Measurements from ENCODE around the gene EIF2AK2.

EIF2AK2 gene

GRCh38 chr2:37143974-37144373 is 12.8 kb downstream of the EIF2AK2 start:
- Histone ChIP-seq H3K27me3 (ENCODE audit: control insufficient read depth, insufficient read depth, low read length, poor library complexity, severe bottlenecking) (no peaks in the 10 kb centered on the region), H3K27ac (ENCODE audit: insufficient read depth, low read depth, low read length, poor library complexity, severe bottlenecking) (no peak overlapping the region), H3K9me3 (ENCODE audit: control insufficient read depth, low read length) (no peaks in the 10 kb centered on the region), H3K36me3 (ENCODE audit: control insufficient read depth, insufficient read depth, low read length) (peaks cover 14% of the 10 kb centered on the region), H3K4me1 (ENCODE audit: control insufficient read depth, insufficient read depth, low read length) (no peaks in the 10 kb centered on the region), H3K4me3 (ENCODE audit: insufficient read depth, low read depth, low read length) (no peak overlapping the region)
- 100% methylated on average over 1 of the region's 1 CpG for WGBS, 2 experiments

DNA sequence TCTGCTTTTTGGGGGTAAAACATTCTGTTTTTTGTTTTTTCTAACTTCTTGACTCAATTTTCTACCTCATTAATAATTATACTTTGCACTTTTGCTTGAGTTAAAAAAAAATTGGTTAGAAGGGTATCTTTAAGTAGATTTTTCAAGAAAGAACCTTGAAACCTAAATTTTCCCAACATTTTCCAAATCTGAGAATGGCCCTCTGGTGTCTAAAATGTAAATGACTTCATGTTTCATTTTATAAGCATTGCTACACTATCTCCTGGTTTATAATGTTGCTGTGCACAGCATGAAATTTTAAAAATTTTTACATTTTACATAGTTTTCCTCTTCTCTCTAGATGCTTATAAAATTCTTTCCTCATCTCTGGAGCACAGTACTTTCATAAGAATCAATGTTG is 14.2 kb downstream of the EIF2AK2 start:
- Histone ChIP-seq H3K36me3 (ENCODE audit: control insufficient read depth, insufficient read depth, low read length) (peaks cover 16% of the 10 kb centered on the region), H3K9me3 (ENCODE audit: control insufficient read depth, low read length) (no peaks in the 10 kb centered on the region), H3K27me3 (ENCODE audit: control insufficient read depth, insufficient read depth, low read length, poor library complexity, severe bottlenecking) (no peaks in the 10 kb centered on the region), H3K4me3 (ENCODE audit: insufficient read depth, low read depth, low read length) (no peak overlapping the region), H3K4me1 (ENCODE audit: control insufficient read depth, insufficient read depth, low read length) (no peaks in the 10 kb centered on the region), H3K27ac (ENCODE audit: insufficient read depth, low read depth, low read length, poor library complexity, severe bottlenecking) (no peak overlapping the region)

GRCh38 chr2:37132914-37133313 is 23.9 kb downstream of the EIF2AK2 start:
- H3K27ac ChIP-seq (ENCODE audit: insufficient read depth, low read depth, low read length, poor library complexity, severe bottlenecking) = no peak overlapping the region
- no peak overlapping the region for H3K4me3 ChIP-seq (ENCODE audit: insufficient read depth, low read depth, low read length)
- H3K27me3 ChIP-seq (ENCODE audit: control insufficient read depth, insufficient read depth, low read length, poor library complexity, severe bottlenecking) = no peaks in the 10 kb centered on the region
- WGBS, 2 experiments = 94 to 96% methylated on average over 6 of the region's 6 CpGs
- H3K9me3 ChIP-seq (ENCODE audit: control insufficient read depth, low read length) = no peaks in the 10 kb centered on the region
- no peaks in the 10 kb centered on the region for H3K4me1 ChIP-seq (ENCODE audit: control insufficient read depth, insufficient read depth, low read length)
- peaks cover 10% of the 10 kb centered on the region for H3K36me3 ChIP-seq (ENCODE audit: control insufficient read depth, insufficient read depth, low read length)

DNA sequence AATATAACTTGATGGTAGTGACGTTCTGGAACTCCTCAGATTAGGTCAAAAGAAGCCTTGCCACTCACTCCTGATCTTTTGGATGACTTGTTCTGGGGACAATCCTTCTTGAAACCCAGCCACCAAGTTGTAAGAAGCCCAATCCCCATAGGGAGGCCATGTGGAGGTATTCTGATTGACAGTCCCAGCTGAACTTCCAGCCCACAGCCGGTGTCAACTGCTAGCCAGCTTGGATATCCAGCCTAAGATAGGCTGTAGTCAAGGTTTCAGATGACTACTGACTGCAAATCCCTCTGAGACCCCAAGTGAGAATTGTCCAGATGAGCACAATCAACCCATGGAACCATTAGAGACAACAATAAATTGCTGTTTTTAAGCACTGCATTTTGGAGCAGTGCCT is 31.4 kb downstream of the EIF2AK2 start:
- Histone ChIP-seq H3K36me3 (ENCODE audit: control insufficient read depth, insufficient read depth, low read length) (peaks cover 5% of the 10 kb centered on the region), H3K27me3 (ENCODE audit: control insufficient read depth, insufficient read depth, low read length, poor library complexity, severe bottlenecking) (no peaks in the 10 kb centered on the region), H3K4me1 (ENCODE audit: control insufficient read depth, insufficient read depth, low read length) (no peaks in the 10 kb centered on the region), H3K27ac (ENCODE audit: insufficient read depth, low read depth, low read length, poor library complexity, severe bottlenecking) (no peak overlapping the region), H3K4me3 (ENCODE audit: insufficient read depth, low read depth, low read length) (no peak overlapping the region), H3K9me3 (ENCODE audit: control insufficient read depth, low read length) (no peaks in the 10 kb centered on the region)
- WGBS, 2 experiments = 87 to 96% methylated on average over 2 of the region's 2 CpGs

GRCh38 chr2:37119157-37119556 is 37.6 kb downstream of the EIF2AK2 start:
- no peaks in the 10 kb centered on the region for H3K4me1 ChIP-seq (ENCODE audit: control insufficient read depth, insufficient read depth, low read length)
- H3K36me3 ChIP-seq (ENCODE audit: control insufficient read depth, insufficient read depth, low read length) = peaks cover 10% of the 10 kb centered on the region
- no peaks in the 10 kb centered on the region for H3K27me3 ChIP-seq (ENCODE audit: control insufficient read depth, insufficient read depth, low read length, poor library complexity, severe bottlenecking)
- H3K4me3 ChIP-seq (ENCODE audit: insufficient read depth, low read depth, low read length) = no peak overlapping the region
- WGBS, 2 experiments = 97 to 98% methylated on average over 5 of the region's 5 CpGs
- H3K27ac ChIP-seq (ENCODE audit: insufficient read depth, low read depth, low read length, poor library complexity, severe bottlenecking) = no peak overlapping the region
- H3K9me3 ChIP-seq (ENCODE audit: control insufficient read depth, low read length) = no peaks in the 10 kb centered on the region

DNA sequence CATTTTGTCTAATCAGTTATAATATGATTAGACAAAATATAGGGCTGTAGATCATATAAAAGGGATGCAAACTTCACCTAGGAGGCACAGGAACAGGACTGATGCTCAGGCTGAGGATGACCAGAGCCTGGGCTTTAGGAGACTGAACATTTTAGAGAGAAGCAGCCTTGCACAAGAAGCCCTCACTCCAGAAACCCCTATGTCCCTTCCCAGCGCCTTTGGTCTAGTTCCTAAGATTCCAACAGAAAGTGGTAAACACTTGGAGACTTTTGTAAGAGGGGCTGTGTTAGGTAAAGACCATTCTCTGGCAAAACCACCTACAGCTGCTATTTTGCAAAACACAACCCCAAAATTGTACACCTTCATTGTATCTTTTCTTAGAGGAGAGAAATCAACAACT is 39.2 kb downstream of the EIF2AK2 start:
- 85 to 100% methylated on average over 1 of the region's 1 CpG for WGBS, 2 experiments
- Histone ChIP-seq H3K36me3 (ENCODE audit: control insufficient read depth, insufficient read depth, low read length) (peaks cover 10% of the 10 kb centered on the region), H3K4me1 (ENCODE audit: control insufficient read depth, insufficient read depth, low read length) (no peaks in the 10 kb centered on the region), H3K27ac (ENCODE audit: insufficient read depth, low read depth, low read length, poor library complexity, severe bottlenecking) (no peak overlapping the region), H3K27me3 (ENCODE audit: control insufficient read depth, insufficient read depth, low read length, poor library complexity, severe bottlenecking) (no peaks in the 10 kb centered on the region), H3K4me3 (ENCODE audit: insufficient read depth, low read depth, low read length) (no peak overlapping the region), H3K9me3 (ENCODE audit: control insufficient read depth, low read length) (no peaks in the 10 kb centered on the region)

DNA sequence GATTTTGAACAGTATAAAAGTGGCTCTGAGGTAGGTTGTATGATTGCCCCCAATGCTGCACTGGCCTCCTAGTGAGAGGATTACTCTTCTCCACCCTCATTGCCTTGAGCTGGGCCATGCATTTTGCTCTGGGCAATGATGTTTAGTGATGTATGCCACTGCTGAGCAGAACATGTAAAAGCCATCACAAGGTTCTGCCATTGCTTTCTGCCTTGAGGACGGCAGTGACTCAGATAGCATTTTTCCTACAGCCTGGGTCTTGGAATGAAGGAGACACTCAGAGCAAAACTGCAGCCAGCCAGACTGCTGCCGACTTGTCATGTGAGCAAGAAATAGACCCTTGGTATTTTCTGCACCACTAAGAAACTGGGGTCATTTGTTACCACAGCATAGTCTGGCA is 44.8 kb downstream of the EIF2AK2 start:
- H3K36me3 ChIP-seq (ENCODE audit: control insufficient read depth, insufficient read depth, low read length) = peaks cover 10% of the 10 kb centered on the region

GRCh38 chr2:37110306-37111212 is 46.2 kb downstream of the EIF2AK2 start:
- peaks cover 4% of the 10 kb centered on the region for H3K36me3 ChIP-seq (ENCODE audit: control insufficient read depth, insufficient read depth, low read length)
- H3K27me3 ChIP-seq (ENCODE audit: control insufficient read depth, insufficient read depth, low read length, poor library complexity, severe bottlenecking) = no peaks in the 10 kb centered on the region
- H3K27ac ChIP-seq (ENCODE audit: insufficient read depth, low read depth, low read length, poor library complexity, severe bottlenecking) = no peak overlapping the region
- no peaks in the 10 kb centered on the region for H3K4me1 ChIP-seq (ENCODE audit: control insufficient read depth, insufficient read depth, low read length)
- 98 to 100% methylated on average over 3 of the region's 4 CpGs for WGBS, 2 experiments
- H3K4me3 ChIP-seq (ENCODE audit: insufficient read depth, low read depth, low read length) = no peak overlapping the region
- H3K9me3 ChIP-seq (ENCODE audit: control insufficient read depth, low read length) = no peaks in the 10 kb centered on the region

More for the DNA sequence above, 44.8 kb downstream of the EIF2AK2 start:
- H3K27ac ChIP-seq (ENCODE audit: insufficient read depth, low read depth, low read length, poor library complexity, severe bottlenecking) = no peak overlapping the region
- H3K4me1 ChIP-seq (ENCODE audit: control insufficient read depth, insufficient read depth, low read length) = no peaks in the 10 kb centered on the region
- WGBS, 2 experiments = 46 to 48% methylated on average over 2 of the region's 2 CpGs
- no peaks in the 10 kb centered on the region for H3K9me3 ChIP-seq (ENCODE audit: control insufficient read depth, low read length)
- no peak overlapping the region for H3K4me3 ChIP-seq (ENCODE audit: insufficient read depth, low read depth, low read length)
- H3K27me3 ChIP-seq (ENCODE audit: control insufficient read depth, insufficient read depth, low read length, poor library complexity, severe bottlenecking) = no peaks in the 10 kb centered on the region

DNA sequence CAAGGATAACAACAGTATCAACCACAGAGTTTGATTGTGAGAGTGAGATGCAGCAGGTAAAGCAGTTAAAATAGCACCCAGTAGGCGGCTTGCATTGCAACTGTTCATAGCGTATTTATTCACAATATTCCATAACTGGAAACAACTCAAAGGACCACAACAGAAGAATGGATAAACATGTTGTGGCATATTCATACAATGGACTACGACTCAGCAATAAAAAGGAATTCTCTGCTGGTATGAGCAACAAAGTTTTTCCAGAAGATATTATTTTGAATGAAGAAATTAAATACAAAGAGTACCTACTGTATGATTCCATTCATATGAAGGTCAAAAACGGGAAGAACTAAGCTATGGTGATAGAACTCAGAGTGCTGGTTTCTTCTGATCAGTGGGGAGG is 47.3 kb downstream of the EIF2AK2 start:
- Histone ChIP-seq H3K27me3 (ENCODE audit: control insufficient read depth, insufficient read depth, low read length, poor library complexity, severe bottlenecking) (no peaks in the 10 kb centered on the region), H3K27ac (ENCODE audit: insufficient read depth, low read depth, low read length, poor library complexity, severe bottlenecking) (no peak overlapping the region), H3K4me3 (ENCODE audit: insufficient read depth, low read depth, low read length) (no peak overlapping the region), H3K36me3 (ENCODE audit: control insufficient read depth, insufficient read depth, low read length) (no peaks in the 10 kb centered on the region), H3K9me3 (ENCODE audit: control insufficient read depth, low read length) (no peaks in the 10 kb centered on the region), H3K4me1 (ENCODE audit: control insufficient read depth, insufficient read depth, low read length) (no peaks in the 10 kb centered on the region)
- WGBS, 2 experiments = 93 to 98% methylated on average over 4 of the region's 4 CpGs

DNA sequence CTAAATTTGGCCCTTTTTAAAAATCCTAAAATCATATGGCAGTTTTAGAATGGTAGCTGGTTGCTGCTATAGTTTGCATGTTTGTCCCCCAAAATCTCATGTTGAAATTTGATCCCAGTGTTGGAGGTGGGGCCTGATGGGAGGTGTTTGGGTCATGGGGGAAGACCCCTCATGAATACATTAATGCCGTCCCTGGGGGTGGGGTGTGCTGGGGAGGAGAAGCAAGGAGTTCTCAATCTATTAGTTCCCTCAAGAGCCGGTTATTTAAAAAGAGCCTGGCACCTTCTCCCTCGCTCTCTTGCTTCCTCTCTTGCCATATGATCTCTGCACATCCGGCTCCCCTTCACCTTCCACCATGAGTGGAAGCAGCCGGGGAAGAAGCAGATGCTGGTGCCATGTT is 51.6 kb downstream of the EIF2AK2 start:
- no peaks in the 10 kb centered on the region for H3K9me3 ChIP-seq (ENCODE audit: control insufficient read depth, low read length)
- no peaks in the 10 kb centered on the region for H3K27me3 ChIP-seq (ENCODE audit: control insufficient read depth, insufficient read depth, low read length, poor library complexity, severe bottlenecking)
- H3K27ac ChIP-seq (ENCODE audit: insufficient read depth, low read depth, low read length, poor library complexity, severe bottlenecking) = no peak overlapping the region
- no peak overlapping the region for H3K4me3 ChIP-seq (ENCODE audit: insufficient read depth, low read depth, low read length)
- H3K4me1 ChIP-seq (ENCODE audit: control insufficient read depth, insufficient read depth, low read length) = no peaks in the 10 kb centered on the region
- no peaks in the 10 kb centered on the region for H3K36me3 ChIP-seq (ENCODE audit: control insufficient read depth, insufficient read depth, low read length)
- WGBS, 2 experiments = 79 to 80% methylated on average over 5 of the region's 5 CpGs
